ENCODE results near the gene SLC7A6.

Gene SLC7A6

GRCh38 chr16:68348639-68349445 is 84.5 kb downstream of the SLC7A6 start:
- no peak for DNase-seq

- DNase-seq: no peak
Observed at GRCh38 chr16:68349838-68350410, 85.6 kb downstream of the SLC7A6 start.

- DNase-seq: no peak
Observed at GRCh38 chr16:68350813-68351350, 86.6 kb downstream of the SLC7A6 start.
